OCI-LY1 (cell line): Measurements from ENCODE around the gene YKT6.

Experiments used
- CTCF ChIP-seq: fragments of 200-600 bp; sonication (generic), shearing (Covaris generic); IDR thresholded peaks from 2 replicates; pipeline ENCODE4 v1.5.1; 2017; ENCODE audit warnings: mild to moderate bottlenecking, antibody characterized with exemption, low read length, moderate library complexity, mixed read lengths
- EZH2 ChIP-seq: fragments of 200-600 bp; sonication (generic), shearing (Covaris generic); IDR thresholded peaks from 2 replicates; pipeline ENCODE4 v1.8.0; 2017; ENCODE audit warnings: borderline replicate concordance, mixed run types, mild to moderate bottlenecking, antibody characterized with exemption, low read length, moderate library complexity, mixed read lengths

- no peak for TF ChIP-seq CTCF
- no peak for TF ChIP-seq EZH2
These were observed 45.3 kb upstream of the YKT6 start for GRCh38 chr7:44155191-44156185.
